Sciatic nerve (tissue), 2 donors: ENCODE results near the gene NPIPB2. TPM values are rescaled to one million over a fixed set of nuclear protein-coding genes. Genes with fewer than 3 reads are reported as not detected.

Experiments
- ATAC-seq: fragments of 200-7000 bp; cut with Tn5 transposase; one replicate; pipeline ENCODE4 v1.9.1; 2020; ENCODE audit warnings: mild to moderate bottlenecking, moderate library complexity
- DNase-seq: peaks from one replicate; pipeline ENCODE4 v3.0.0-alpha.2; 2020; ENCODE audit warnings: low spot score
- intact Hi-C: fragments of 100-400 bp; cut with DNase I; formaldehyde crosslinking; loops from one replicate; pipeline ENCODE4 v1.14.2; 2022
- total RNA-seq: library from RNA; stranded (reverse); fragmentation: NEBNext Ultra II Directional; extraction: Animal tissue kit (Norgen Biotek cat#: 25700); gene quantifications from one replicate; pipeline ENCODE4 v1.2.1, GENCODE V29; 2021
- donor health status: DM: no; HTN: no; CAD: no.
- donor health status: DM: no; HTN: no; CAD: no.

The NPIPB2 gene
- total RNA-seq, 1 donor from 2014 or later: 11.9 TPM

GRCh38 chr16:11913425-11914079 is 28.3 kb downstream of the NPIPB2 start:
- no peak for ATAC-seq
- DNase-seq: no peak
- intact Hi-C loops: no loop called here

- intact Hi-C loops: no loop called here
- no peak for DNase-seq
- ATAC-seq: peak; percentile 40
Observed at GRCh38 chr16:11909653-11910545, 31.9 kb downstream of the NPIPB2 start.

- ATAC-seq (no peak), DNase-seq (no peak)
- intact Hi-C loops: no loop called here
Observed at GRCh38 chr16:11907160-11907970, 34.5 kb downstream of the NPIPB2 start.

- DNase-seq (no peak), ATAC-seq (no peak)
- intact Hi-C loops: no loop called here
Observed at GRCh38 chr16:11903906-11904305, 37.9 kb downstream of the NPIPB2 start.

- ATAC-seq (no peak), DNase-seq (no peak)
- intact Hi-C loops: no loop called here
Observed at GRCh38 chr16:11901091-11901490, 40.8 kb downstream of the NPIPB2 start.

GRCh38 chr16:11896486-11897176 is 45.2 kb downstream of the NPIPB2 start:
- intact Hi-C loops: no loop called here
- ATAC-seq: no peak
- no peak for DNase-seq

GRCh38 chr16:11893571-11893970 is 48.3 kb downstream of the NPIPB2 start:
- DNase-seq: no peak
- intact Hi-C loops: no loop called here
- ATAC-seq: no peak

GRCh38 chr16:11892761-11893160 is 49.1 kb downstream of the NPIPB2 start:
- no peak for DNase-seq
- intact Hi-C loops: no loop called here
- no peak for ATAC-seq

- DNase-seq (no peak), ATAC-seq (no peak)
- intact Hi-C loops: no loop called here
Observed at GRCh38 chr16:11890231-11890965, 51.4 kb downstream of the NPIPB2 start.

GRCh38 chr16:11886881-11887280 is 55.0 kb downstream of the NPIPB2 start:
- no peak for DNase-seq
- ATAC-seq: no peak
- intact Hi-C loops: no loop called here

- ATAC-seq (no peak), DNase-seq (no peak)
- intact Hi-C loops: no loop called here
Observed at GRCh38 chr16:11884035-11884434, 57.8 kb downstream of the NPIPB2 start.

- DNase-seq (no peak), ATAC-seq (no peak)
- intact Hi-C loops: no loop called here
Observed at GRCh38 chr16:11880007-11880406, 61.8 kb downstream of the NPIPB2 start.

GRCh38 chr16:11877374-11877773 is 64.5 kb downstream of the NPIPB2 start:
- intact Hi-C loops: no loop called here
- ATAC-seq (no peak), DNase-seq (no peak)

Other genes starting within 250 kb of the NPIPB2 start
- 36.6 TPM for gene TXNDC11, start 199.2 kb downstream of the NPIPB2 start, total RNA-seq
- 91.1 TPM for gene ZC3H7A, start 144.8 kb downstream of the NPIPB2 start, total RNA-seq
- gene RSL1D1, start 90.5 kb downstream of the NPIPB2 start, total RNA-seq: 104 TPM
- gene GSPT1, start 26.1 kb downstream of the NPIPB2 start, total RNA-seq: 82.7 TPM
- gene TNFRSF17, start 23.2 kb upstream of the NPIPB2 start, total RNA-seq: not detected
- gene SNX29, start 34.7 kb upstream of the NPIPB2 start, total RNA-seq: 54.4 TPM